Neuronal stem cell (in vitro differentiated cells): ENCODE data around the gene RABGAP1.

ENCODE experiments used
- DNase-seq: peaks from one replicate; pipeline ENCODE4 v3.0.0-alpha.2; 2013; ENCODE audit warnings: low spot score
- H2AFZ ChIP-seq: one replicate; pipeline ENCODE4 v1.6.1; 2013; ENCODE audit warnings: mild to moderate bottlenecking, low read length, inconsistent platforms
- H2AK5ac ChIP-seq: 2 replicates; pipeline ENCODE4 v1.6.1; 2013; ENCODE audit warnings: low read depth, mild to moderate bottlenecking, inconsistent platforms, low read length, moderate library complexity, mixed read lengths
- H2BK120ac ChIP-seq: 2 replicates; pipeline ENCODE4 v1.6.1; 2013; ENCODE audit warnings: low read depth, mild to moderate bottlenecking, inconsistent platforms, low read length, moderate library complexity, mixed read lengths
- H2BK12ac ChIP-seq: one replicate; pipeline ENCODE4 v1.6.1; 2013; ENCODE audit warnings: low read length, inconsistent platforms
- H2BK15ac ChIP-seq: 2 replicates; pipeline ENCODE4 v1.6.1; 2013; ENCODE audit warnings: mild to moderate bottlenecking, low read length, inconsistent platforms, mixed read lengths
- H2BK5ac ChIP-seq: one replicate; pipeline ENCODE4 v1.6.1; 2013; ENCODE audit warnings: inconsistent platforms, mild to moderate bottlenecking, low read length, moderate library complexity
- H3K14ac ChIP-seq: one replicate; pipeline ENCODE4 v1.6.1; 2013; ENCODE audit warnings: low read length, inconsistent platforms
- H3K18ac ChIP-seq: 2 replicates; pipeline ENCODE4 v1.6.1; 2013; ENCODE audit warnings: low read length, inconsistent platforms
- H3K23ac ChIP-seq: 2 replicates; pipeline ENCODE4 v1.6.1; 2013; ENCODE audit warnings: low read depth, mild to moderate bottlenecking, mixed read lengths, low read length, inconsistent platforms; ENCODE audit not compliant: poor library complexity
- H3K27ac ChIP-seq: replicated peaks from 3 replicates; pipeline ENCODE4 v1.5.1; 2013; ENCODE audit warnings: low read length, inconsistent platforms
- H3K27me3 ChIP-seq, 3 experiments: 2 replicates each; pipeline ENCODE4 v1.6.1; 2013; ENCODE audit warnings: low read length in 3 of 3, mild to moderate bottlenecking in 2 of 3, inconsistent platforms in 1 of 3, low read depth in 1 of 3, mixed read lengths in 1 of 3, moderate library complexity in 1 of 3; ENCODE audit not compliant: control insufficient read depth in 3 of 3, insufficient read depth in 3 of 3
- H3K36me3 ChIP-seq, 2 donors: replicated peaks in 1 of 2; 2 replicates each; pipeline ENCODE4 v1.6.1; 2013; ENCODE audit warnings: low read length in 2 of 2; ENCODE audit not compliant: control insufficient read depth in 2 of 2, insufficient read depth in 2 of 2
- H3K4ac ChIP-seq: 2 replicates; pipeline ENCODE4 v1.6.1; 2013; ENCODE audit warnings: inconsistent platforms, mild to moderate bottlenecking, low read length, moderate library complexity
- H3K4me1 ChIP-seq, 2 donors: 1 replicate in 1 of 2; 2 replicates in 1 of 2; pipeline ENCODE4 v1.6.1; 2013; ENCODE audit warnings: low read length in 2 of 2, low read depth in 1 of 2; ENCODE audit not compliant: control insufficient read depth in 2 of 2, insufficient read depth in 1 of 2
- H3K4me2 ChIP-seq: one replicate; pipeline ENCODE4 v1.6.1; 2013; ENCODE audit warnings: mild to moderate bottlenecking, low read length, inconsistent platforms; ENCODE audit not compliant: insufficient read depth, poor library complexity, severe bottlenecking
- H3K4me3 ChIP-seq, 2 donors: 2 replicates each; pipeline ENCODE4 v1.5.1; 2013; ENCODE audit warnings: low read length in 2 of 2, mild to moderate bottlenecking in 2 of 2, inconsistent platforms in 1 of 2, moderate library complexity in 1 of 2
- H3K79me1 ChIP-seq: one replicate; pipeline ENCODE4 v1.6.1; 2013; ENCODE audit warnings: low read depth, mild to moderate bottlenecking, inconsistent platforms, low read length, moderate library complexity
- H3K9ac ChIP-seq: one replicate; pipeline ENCODE4 v1.6.1; 2013; ENCODE audit warnings: mild to moderate bottlenecking, low read depth, low read length, inconsistent platforms; ENCODE audit not compliant: poor library complexity
- H3K9me3 ChIP-seq, 2 donors: replicated peaks in 1 of 2; 2 replicates each; pipeline versions ENCODE3 to v1.6.1; 2013; ENCODE audit warnings: low read length in 2 of 2, mild to moderate bottlenecking in 2 of 2, inconsistent platforms in 1 of 2, low read depth in 1 of 2, mixed read lengths in 1 of 2, moderate library complexity in 1 of 2; ENCODE audit not compliant: control insufficient read depth in 2 of 2, insufficient read depth in 1 of 2
- H4K8ac ChIP-seq: one replicate; pipeline ENCODE4 v1.6.1; 2013; ENCODE audit warnings: low read depth, mild to moderate bottlenecking, inconsistent platforms, low read length, moderate library complexity
- H4K91ac ChIP-seq: one replicate; pipeline ENCODE4 v1.6.1; 2013; ENCODE audit warnings: low read length, low read depth, mild to moderate bottlenecking, inconsistent platforms; ENCODE audit not compliant: poor library complexity
- WGBS, 2 donors: extraction: QIAGEN DNeasy Blood & Tissue Kit; methylation state at CpG; one replicate each; pipeline ENCODE4 v1.1.7; 2013; ENCODE audit warnings: missing lambda C conversion rate in 2 of 2, mixed read lengths in 1 of 2; ENCODE audit not compliant: insufficient read length in 2 of 2, insufficient replicate concordance in 1 of 2; ENCODE audit errors: extremely low coverage in 2 of 2; 5-methylcytosine and 5-hydroxymethylcytosine counted together

The RABGAP1 gene

DNA sequence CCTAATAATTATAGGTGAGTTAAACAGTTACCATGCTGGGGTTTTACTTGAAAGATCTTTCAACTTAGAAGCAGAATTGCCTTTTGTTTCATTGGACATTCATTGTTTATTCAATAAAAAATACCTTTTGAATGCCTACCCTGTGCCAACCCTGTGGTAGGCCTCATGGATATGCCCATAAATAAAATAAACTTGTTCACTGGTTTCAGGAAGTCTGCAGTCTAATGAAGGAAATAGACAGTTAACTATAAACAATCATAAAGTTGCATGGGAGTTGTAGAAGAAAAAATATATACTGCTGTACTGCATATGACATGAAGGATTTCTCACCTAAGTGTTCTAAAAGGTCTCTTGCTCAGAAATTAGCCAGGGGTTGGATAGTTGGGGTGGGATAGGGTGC is 87.3 kb downstream of the RABGAP1 start:
- no peak overlapping the region for H2BK15ac ChIP-seq
- no peak overlapping the region for H2AFZ ChIP-seq
- no peak overlapping the region for H2AK5ac ChIP-seq
- H3K36me3 ChIP-seq: peaks cover 2 to 74% of the 10 kb centered on the region in 2 donors
- H3K79me1 ChIP-seq: no peaks in the 10 kb centered on the region
- no peak overlapping the region for H2BK5ac ChIP-seq
- no peak overlapping the region for H2BK12ac ChIP-seq
- no peaks in the 10 kb centered on the region for H3K27me3 ChIP-seq
- H4K8ac ChIP-seq: no peak overlapping the region
- no peak overlapping the region for H3K4me2 ChIP-seq
- H3K4me1 ChIP-seq: peaks cover 2 to 5% of the 10 kb centered on the region in 2 donors
- H3K4ac ChIP-seq: no peak overlapping the region
- H4K91ac ChIP-seq: no peak overlapping the region
- H3K9me3 ChIP-seq: no peaks in the 10 kb centered on the region
- H3K14ac ChIP-seq: no peak overlapping the region
- no peak overlapping the region for H2BK120ac ChIP-seq
- DNase-seq: no peak
- H3K9ac ChIP-seq: no peak overlapping the region
- no peak overlapping the region for H3K23ac ChIP-seq
- no peak overlapping the region for H3K27ac ChIP-seq
- no peak overlapping the region for H3K4me3 ChIP-seq
- H3K18ac ChIP-seq: no peak overlapping the region

DNA sequence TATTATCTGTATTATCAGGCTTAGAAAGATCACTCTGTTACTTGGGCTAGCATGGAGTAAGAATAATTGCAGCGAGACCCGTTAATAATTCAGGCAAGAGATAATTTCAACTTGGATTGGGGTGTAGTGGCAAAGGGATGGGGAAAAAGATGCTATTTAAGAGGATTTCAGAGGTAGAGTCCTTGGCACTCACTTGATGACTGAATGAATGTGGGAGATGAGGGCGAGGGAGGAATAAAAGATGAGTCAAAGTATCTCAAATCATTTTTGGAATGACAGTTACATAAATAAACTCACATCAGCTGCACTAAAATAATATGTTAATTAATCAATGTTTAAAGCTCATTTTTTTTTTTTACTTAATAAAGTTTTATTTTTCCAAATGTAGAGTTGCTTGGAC is 88.2 kb downstream of the RABGAP1 start:
- Histone ChIP-seq H2BK120ac (no peak overlapping the region), H2BK15ac (no peak overlapping the region), H3K36me3 (peaks cover 2 to 66% of the 10 kb centered on the region in 2 donors), H3K9me3 (no peaks in the 10 kb centered on the region), H3K4me1 (peaks cover 6 to 10% of the 10 kb centered on the region in 2 donors), H3K14ac (no peak overlapping the region), H4K8ac (no peak overlapping the region), H3K23ac (no peak overlapping the region), H3K4ac (no peak overlapping the region), H4K91ac (no peak overlapping the region), H2AFZ (no peak overlapping the region), H2AK5ac (no peak overlapping the region), H3K4me3 (no peak overlapping the region), H3K27me3 (no peaks in the 10 kb centered on the region), H2BK5ac (no peak overlapping the region), H3K18ac (no peak overlapping the region), H3K79me1 (no peaks in the 10 kb centered on the region), H3K9ac (no peak overlapping the region), H3K4me2 (no peak overlapping the region), H2BK12ac (no peak overlapping the region), H3K27ac (no peak overlapping the region)
- WGBS, 2 donors: no CpG with 5 or more reads among the region's 3 CpGs
- no peak for DNase-seq

DNA sequence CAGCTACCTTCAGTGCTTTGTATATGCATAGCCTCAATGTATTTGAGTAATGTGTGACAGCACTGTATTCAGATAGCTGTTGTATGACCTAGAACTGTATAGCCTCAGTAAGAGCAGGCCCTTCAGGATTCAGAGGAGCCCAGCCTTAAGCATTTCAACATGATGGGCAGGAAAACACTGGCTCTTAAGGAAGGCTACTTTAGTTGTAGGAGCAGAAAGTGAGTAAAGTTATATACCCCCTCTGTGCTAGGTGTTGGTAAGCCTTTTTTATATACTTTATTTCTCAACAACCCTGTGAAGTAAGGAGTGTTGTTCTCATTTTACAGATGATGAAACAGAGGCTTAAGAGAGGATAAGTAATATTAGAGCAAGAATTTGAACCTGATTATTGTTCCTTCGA is 91.1 kb downstream of the RABGAP1 start:
- Histone ChIP-seq H3K9ac (no peak overlapping the region), H3K9me3 (no peaks in the 10 kb centered on the region), H4K8ac (no peak overlapping the region), H3K4me2 (no peak overlapping the region), H3K23ac (no peak overlapping the region), H2BK12ac (no peak overlapping the region), H2AK5ac (no peak overlapping the region), H3K27ac (no peak overlapping the region), H2BK5ac (no peak overlapping the region), H2BK15ac (no peak overlapping the region), H3K18ac (no peak overlapping the region), H2BK120ac (no peak overlapping the region), H3K4me1 (peaks cover 10 to 16% of the 10 kb centered on the region in 2 donors), H3K14ac (no peak overlapping the region), H3K4ac (no peak overlapping the region), H3K79me1 (peaks cover 2% of the 10 kb centered on the region), H3K4me3 (no peak overlapping the region), H4K91ac (no peak overlapping the region), H2AFZ (no peak overlapping the region), H3K36me3 (peaks cover 4 to 67% of the 10 kb centered on the region in 2 donors), H3K27me3 (no peaks in the 10 kb centered on the region)
- WGBS, 2 donors: no CpG with 5 or more reads among the region's 1 CpG
- DNase-seq: no peak

DNA sequence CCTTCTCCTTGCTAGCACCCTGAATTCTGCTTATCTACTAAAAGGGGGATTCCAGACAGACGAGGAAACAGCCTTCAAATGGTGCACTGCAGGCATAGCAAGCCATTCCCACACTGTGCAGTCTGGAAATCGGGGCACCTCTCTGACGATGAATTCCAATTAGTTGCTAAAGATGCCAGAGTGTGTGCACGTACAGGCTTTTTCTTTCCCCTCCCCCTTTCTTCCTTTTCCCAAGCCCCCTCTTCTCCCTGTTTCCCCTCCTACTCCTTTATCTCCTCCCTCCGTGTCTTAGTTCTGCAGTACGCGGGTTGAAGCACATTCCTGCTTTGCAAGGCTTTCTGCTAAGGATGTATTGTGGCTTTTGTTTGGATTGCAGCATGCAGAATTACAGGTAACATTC is 92.5 kb downstream of the RABGAP1 start, which contains the start of gene GPR21:
Gene GPR21, plus strand, starts transcription at position 316 of the 400 bp plus-strand sequence. CDS start 900 bp downstream, outside the sequence.
- peak; percentile 53 for DNase-seq
- H3K23ac ChIP-seq: no peak within 1 kb of the TSS
- H3K79me1 ChIP-seq: peaks cover 2% of the 10 kb centered on the region
- no peak within 1 kb of the TSS for H4K8ac ChIP-seq
- H3K9ac ChIP-seq: no peak within 1 kb of the TSS
- H2BK12ac ChIP-seq: no peak within 1 kb of the TSS
- no peak within 1 kb of the TSS for H3K4me3 ChIP-seq
- peaks cover 3 to 57% of the 10 kb centered on the region in 2 donors for H3K36me3 ChIP-seq
- H3K27me3 ChIP-seq: no peaks in the 10 kb centered on the region
- peak within 1 kb of the TSS; percentile 65 for H3K27ac ChIP-seq
- peak within 1 kb of the TSS; percentile 21 for H3K4me2 ChIP-seq
- peak within 1 kb of the TSS; percentile 40 for H2BK15ac ChIP-seq
- no peak within 1 kb of the TSS for H2AK5ac ChIP-seq
- no peak within 1 kb of the TSS for H3K14ac ChIP-seq
- H4K91ac ChIP-seq: no peak within 1 kb of the TSS
- H2BK120ac ChIP-seq: peak within 1 kb of the TSS; percentile 38
- no peak within 1 kb of the TSS for H2AFZ ChIP-seq
- H3K4me1 ChIP-seq: peaks cover 10 to 16% of the 10 kb centered on the region in 2 donors
- no CpG with 5 or more reads among the region's 7 CpGs for WGBS, 2 donors
- H2BK5ac ChIP-seq: no peak within 1 kb of the TSS
- peak within 1 kb of the TSS; percentile 15 for H3K18ac ChIP-seq
- no peaks in the 10 kb centered on the region for H3K9me3 ChIP-seq
- H3K4ac ChIP-seq: peak within 1 kb of the TSS; percentile 13
